GM21576 (cell line): ENCODE results near the gene SERPINA9.
"Not testable (repeated sequence)": the region's sequence is repeated elsewhere in the genome, so short reads cannot be mapped to it uniquely, and the experiment has no call there.

Experiments
- ATAC-seq: cut with Tn5 transposase; IDR thresholded peaks from one replicate; pipeline ENCODE4 v1.9.1; 2021; ENCODE audit warnings: mild to moderate bottlenecking, moderate library complexity; ENCODE audit not compliant: unreplicated experiment

SERPINA9 gene

GRCh38 chr14:94476023-94476422, at the start of gene SERPINA9:
Gene SERPINA9 (minus strand): TSS chr14:94476197. CDS start chr14:94469840, 6,357 bp downstream.
- no peak for ATAC-seq

GRCh38 chr14:94524093-94524492, 48.1 kb upstream of the SERPINA9 start:
- ATAC-seq: no peak

- no peak for ATAC-seq
Observed at GRCh38 chr14:94523265-94523664, 47.3 kb upstream of the SERPINA9 start.

GRCh38 chr14:94522115-94522724, 46.2 kb upstream of the SERPINA9 start:
- ATAC-seq: no peak

- no peak for ATAC-seq
Observed at GRCh38 chr14:94521375-94522114, 45.5 kb upstream of the SERPINA9 start.

- no peak for ATAC-seq
Observed at GRCh38 chr14:94517641-94518257, 41.8 kb upstream of the SERPINA9 start.

GRCh38 chr14:94517248-94517640, 41.2 kb upstream of the SERPINA9 start:
- no peak for ATAC-seq

- no peak for ATAC-seq
Observed at GRCh38 chr14:94515856-94516255, 39.9 kb upstream of the SERPINA9 start.

GRCh38 chr14:94515426-94515825, 39.4 kb upstream of the SERPINA9 start:
- ATAC-seq: no peak

GRCh38 chr14:94514351-94514750, 38.4 kb upstream of the SERPINA9 start:
- no peak for ATAC-seq

GRCh38 chr14:94510481-94510880, 34.5 kb upstream of the SERPINA9 start:
- ATAC-seq: not testable (repeated sequence)

GRCh38 chr14:94509356-94509755, 33.4 kb upstream of the SERPINA9 start, which contains the start of gene SERPINA12:
Gene SERPINA12 (minus strand): TSS chr14:94509469. CDS start chr14:94498397, 11,072 bp downstream.
- no peak for ATAC-seq

GRCh38 chr14:94505641-94506040, 29.6 kb upstream of the SERPINA9 start:
- ATAC-seq: no peak

- ATAC-seq: no peak
Observed at GRCh38 chr14:94505206-94505605, 29.2 kb upstream of the SERPINA9 start.

GRCh38 chr14:94501588-94502516, 25.9 kb upstream of the SERPINA9 start:
- no peak for ATAC-seq

GRCh38 chr14:94500264-94500663, 24.3 kb upstream of the SERPINA9 start:
- ATAC-seq: no peak

- no peak for ATAC-seq
Observed at GRCh38 chr14:94499673-94500072, 23.7 kb upstream of the SERPINA9 start.

- no peak for ATAC-seq
Observed at GRCh38 chr14:94498215-94498614, 22.2 kb upstream of the SERPINA9 start.

- no peak for ATAC-seq
Observed at GRCh38 chr14:94494085-94494484, 18.1 kb upstream of the SERPINA9 start.

GRCh38 chr14:94491511-94491910, 15.5 kb upstream of the SERPINA9 start:
- ATAC-seq: no peak

- ATAC-seq: no peak
Observed at GRCh38 chr14:94489336-94489735, 13.3 kb upstream of the SERPINA9 start.
